HAP-1 (cell line): ENCODE data around the gene CDKAL1.
"Not testable (repeated sequence)": the region's sequence is repeated elsewhere in the genome, so short reads cannot be mapped to it uniquely, and the experiment has no call there.

Source experiments
- DNase-seq, 2 experiments: peaks; one replicate each; pipeline ENCODE4 v3.0.0-alpha.2; 2016 to 2020; ENCODE audit warnings: low spot score in 2 of 2
- H3K27me3 ChIP-seq: fragments of 250-450 bp; sonication (Bioruptor Pico); 2 replicates; pipeline ENCODE4 v1.5.1; 2020; ENCODE audit warnings: low read depth, mild to moderate bottlenecking, moderate library complexity
- H3K36me3 ChIP-seq: fragments of 250-450 bp; sonication (Bioruptor Pico); replicated peaks from 2 replicates; pipeline ENCODE4 v1.5.1; 2020; ENCODE audit warnings: mild to moderate bottlenecking
- H3K4me1 ChIP-seq: fragments of 250-450 bp; sonication (Bioruptor Pico); 2 replicates; pipeline ENCODE4 v1.5.1; 2020; ENCODE audit warnings: mild to moderate bottlenecking
- H3K4me3 ChIP-seq: fragments of 250-450 bp; sonication (Bioruptor Pico); 2 replicates; pipeline ENCODE4 v1.5.1; 2020; ENCODE audit warnings: mild to moderate bottlenecking, moderate library complexity
- H3K9me3 ChIP-seq: fragments of 250-450 bp; sonication (Bioruptor Pico); 2 replicates; pipeline ENCODE4 v1.5.1; 2020; ENCODE audit warnings: mild to moderate bottlenecking, moderate library complexity
- in situ Hi-C: fragments of 300-500 bp; cut with MboI; formaldehyde crosslinking; loops from 3 replicates; pipeline ENCODE4 v1.14.3; 2020; ENCODE audit warnings: low sequenced_read_pairs, inconsistent platforms, mixed read lengths

Gene CDKAL1

DNA sequence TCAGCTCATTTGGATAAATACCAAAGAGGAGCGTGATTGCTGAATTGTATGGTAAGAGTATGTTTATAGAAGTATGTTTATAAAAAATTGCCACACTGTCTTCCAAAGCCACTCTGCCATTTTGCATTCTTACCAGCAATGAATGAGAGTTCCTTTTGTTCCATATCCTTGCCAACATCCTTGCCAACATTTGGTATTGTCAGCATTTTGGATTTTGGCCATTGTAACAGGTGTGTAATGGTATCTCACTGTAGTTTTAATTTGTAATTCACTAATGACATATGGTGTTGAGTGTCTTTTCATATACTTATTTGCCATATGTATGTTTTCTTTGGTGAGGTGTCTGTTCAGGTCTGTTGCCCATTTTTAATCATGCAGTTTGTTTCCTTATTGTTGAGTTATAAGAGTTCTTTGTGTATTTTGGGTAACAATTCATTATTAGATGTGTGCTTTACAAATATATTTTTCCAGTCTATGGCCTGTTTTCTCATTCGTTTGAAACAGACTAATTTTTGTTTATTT lies 539.1 kb downstream of the CDKAL1 start:
- H3K4me3 ChIP-seq: no peak overlapping the region
- no peaks in the 10 kb centered on the region for H3K4me1 ChIP-seq
- no peaks in the 10 kb centered on the region for H3K9me3 ChIP-seq
- DNase-seq: no peak
- no peaks in the 10 kb centered on the region for H3K27me3 ChIP-seq
- in situ Hi-C loops: no loop called here
- H3K36me3 ChIP-seq: no peaks in the 10 kb centered on the region

DNA sequence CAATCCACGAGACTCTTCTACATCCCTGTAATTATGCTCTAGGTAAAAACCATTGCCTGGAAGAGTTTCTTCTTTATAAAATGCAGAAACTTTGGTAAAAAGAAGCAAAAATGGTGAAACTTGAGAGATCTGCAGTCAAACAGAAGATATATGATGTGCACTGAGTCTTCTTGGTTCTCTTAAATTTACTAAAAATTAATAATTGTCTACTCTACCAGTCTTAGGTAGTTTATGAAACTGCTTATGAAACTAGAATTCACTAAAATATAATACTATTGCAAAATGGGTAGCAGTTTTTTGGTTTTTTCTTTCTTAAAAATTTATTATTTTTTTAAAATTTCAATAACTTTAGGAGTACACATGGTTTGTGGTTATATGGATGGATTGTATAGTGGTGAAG lies 540.2 kb downstream of the CDKAL1 start:
- H3K27me3 ChIP-seq: no peaks in the 10 kb centered on the region
- DNase-seq: no peak
- in situ Hi-C loops: no loop called here

DNA sequence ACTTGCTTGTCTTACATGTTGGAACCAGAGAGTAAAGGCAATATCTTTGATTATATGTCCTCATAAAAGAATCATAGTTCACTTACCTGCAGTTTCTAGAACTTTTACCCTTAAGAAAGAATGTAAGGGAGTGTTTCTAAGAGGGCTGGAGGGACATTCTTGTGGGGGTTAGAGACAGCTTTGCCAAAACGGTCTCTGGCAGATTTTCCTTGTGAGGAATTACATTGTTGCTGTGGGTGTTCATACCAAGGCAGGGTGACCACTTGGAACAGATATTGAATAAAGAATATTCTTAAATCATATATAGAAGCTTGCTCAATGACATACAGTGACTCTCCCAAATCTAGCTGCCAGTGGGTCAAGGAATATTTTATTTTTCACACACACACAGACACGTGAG lies 541.7 kb downstream of the CDKAL1 start:
- Histone ChIP-seq H3K4me1 (no peaks in the 10 kb centered on the region), H3K27me3 (no peaks in the 10 kb centered on the region), H3K36me3 (no peaks in the 10 kb centered on the region), H3K4me3 (no peak overlapping the region), H3K9me3 (no peaks in the 10 kb centered on the region)
- DNase-seq: no peak
- in situ Hi-C loops: no loop called here

More for the DNA sequence above, 540.2 kb downstream of the CDKAL1 start:
- no peaks in the 10 kb centered on the region for H3K9me3 ChIP-seq
- no peaks in the 10 kb centered on the region for H3K4me1 ChIP-seq
- H3K4me3 ChIP-seq: no peak overlapping the region
- H3K36me3 ChIP-seq: no peaks in the 10 kb centered on the region

DNA sequence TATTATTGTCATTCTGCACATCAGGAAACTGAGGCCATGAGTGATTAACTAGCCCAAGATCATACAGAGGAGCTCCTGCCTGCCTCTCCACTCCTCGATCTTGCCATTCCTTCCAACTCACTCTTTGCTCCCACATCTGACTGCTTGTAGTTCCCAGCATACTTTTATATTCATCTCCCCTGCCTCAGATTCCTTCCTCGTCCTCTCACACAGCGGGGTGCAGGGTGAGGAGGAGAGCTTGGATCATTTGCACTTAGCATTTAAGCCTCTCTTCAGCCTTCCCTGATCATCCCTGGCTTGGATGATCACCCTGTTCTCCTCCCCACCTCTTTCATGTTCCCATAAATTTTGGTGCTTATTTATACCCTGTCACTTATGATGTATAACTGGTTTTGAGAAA lies 544.2 kb downstream of the CDKAL1 start:
- H3K4me3 ChIP-seq: no peak overlapping the region
- H3K36me3 ChIP-seq: no peaks in the 10 kb centered on the region
- no peak for DNase-seq
- in situ Hi-C loops: no loop called here
- no peaks in the 10 kb centered on the region for H3K4me1 ChIP-seq
- no peaks in the 10 kb centered on the region for H3K27me3 ChIP-seq
- H3K9me3 ChIP-seq: no peaks in the 10 kb centered on the region

DNA sequence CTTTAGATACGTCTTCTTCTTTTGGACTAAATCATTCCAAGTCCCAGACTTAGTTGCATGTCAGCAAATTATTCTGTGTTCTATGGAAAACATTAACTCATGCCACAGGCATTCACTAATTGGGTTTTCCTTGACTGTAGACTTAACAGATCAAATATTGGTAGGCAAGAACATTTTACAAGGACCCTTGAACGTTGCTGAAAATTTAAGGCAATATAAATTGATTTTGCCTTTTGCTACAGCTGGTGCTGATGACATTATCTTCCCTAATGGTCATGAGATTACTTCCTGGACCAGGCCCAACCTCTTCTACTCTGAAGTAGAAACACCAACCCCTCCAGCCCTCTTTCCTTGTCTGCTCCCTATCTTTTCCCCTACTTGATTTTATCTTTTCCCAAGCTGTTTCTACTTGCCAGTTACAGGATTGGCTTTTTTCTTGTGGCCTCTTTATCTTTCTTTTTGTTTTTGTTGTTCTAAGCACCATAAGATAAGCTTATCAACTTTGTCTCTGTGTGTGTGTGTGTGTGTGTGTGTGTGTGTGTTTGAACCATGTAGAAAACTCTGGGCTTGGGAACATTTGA lies 545.3 kb downstream of the CDKAL1 start:
- in situ Hi-C loops: no loop called here
- H3K9me3 ChIP-seq: no peaks in the 10 kb centered on the region
- no peaks in the 10 kb centered on the region for H3K27me3 ChIP-seq
- DNase-seq: no peak
- H3K36me3 ChIP-seq: no peaks in the 10 kb centered on the region
- H3K4me1 ChIP-seq: no peaks in the 10 kb centered on the region
- H3K4me3 ChIP-seq: no peak overlapping the region

DNA sequence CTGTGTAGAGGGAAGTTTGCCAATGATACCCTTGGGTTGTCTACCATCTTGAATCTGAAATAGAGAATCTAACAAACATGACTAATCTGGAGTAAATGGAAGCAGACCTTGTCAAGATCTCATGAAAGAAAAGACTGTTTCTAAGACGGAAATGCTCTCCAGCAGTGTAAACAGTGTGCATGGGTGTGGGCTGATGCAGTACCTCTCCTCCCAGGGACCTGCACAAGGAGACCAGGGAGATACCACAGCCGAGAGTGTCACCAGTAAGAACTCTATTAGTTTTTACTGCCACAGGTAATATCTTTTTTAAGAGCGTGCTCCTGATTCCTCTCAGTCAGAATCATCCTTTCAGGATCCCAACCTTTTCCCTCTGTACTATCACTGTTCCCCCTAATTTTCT lies 546.0 kb downstream of the CDKAL1 start:
- no peaks in the 10 kb centered on the region for H3K36me3 ChIP-seq
- no peak for DNase-seq
- H3K9me3 ChIP-seq: no peaks in the 10 kb centered on the region
- no peaks in the 10 kb centered on the region for H3K27me3 ChIP-seq
- no peaks in the 10 kb centered on the region for H3K4me1 ChIP-seq
- in situ Hi-C loops: no loop called here
- no peak overlapping the region for H3K4me3 ChIP-seq

DNA sequence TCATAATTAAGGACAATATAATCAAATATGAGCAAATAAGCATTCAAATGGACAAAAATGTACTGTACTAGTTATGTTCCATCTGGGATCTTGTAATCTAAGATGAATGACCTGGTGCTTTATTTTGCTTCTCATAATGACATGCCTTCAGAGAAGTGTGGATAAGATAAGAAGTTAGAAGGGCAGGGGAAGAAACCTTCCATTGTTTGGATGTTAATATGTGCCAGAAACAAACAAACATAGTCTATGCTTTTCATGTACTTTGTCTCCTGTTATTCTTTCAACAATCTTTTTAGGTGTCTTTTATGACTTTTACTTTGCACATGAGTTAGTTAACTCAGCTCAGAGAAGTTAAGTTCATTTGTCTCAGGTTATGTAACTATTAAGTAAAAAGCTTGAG lies 547.8 kb downstream of the CDKAL1 start:
- Histone ChIP-seq H3K4me1 (no peaks in the 10 kb centered on the region), H3K4me3 (no peak overlapping the region), H3K36me3 (no peaks in the 10 kb centered on the region), H3K9me3 (no peaks in the 10 kb centered on the region), H3K27me3 (no peaks in the 10 kb centered on the region)
- DNase-seq: no peak
- in situ Hi-C loops: no loop called here

DNA sequence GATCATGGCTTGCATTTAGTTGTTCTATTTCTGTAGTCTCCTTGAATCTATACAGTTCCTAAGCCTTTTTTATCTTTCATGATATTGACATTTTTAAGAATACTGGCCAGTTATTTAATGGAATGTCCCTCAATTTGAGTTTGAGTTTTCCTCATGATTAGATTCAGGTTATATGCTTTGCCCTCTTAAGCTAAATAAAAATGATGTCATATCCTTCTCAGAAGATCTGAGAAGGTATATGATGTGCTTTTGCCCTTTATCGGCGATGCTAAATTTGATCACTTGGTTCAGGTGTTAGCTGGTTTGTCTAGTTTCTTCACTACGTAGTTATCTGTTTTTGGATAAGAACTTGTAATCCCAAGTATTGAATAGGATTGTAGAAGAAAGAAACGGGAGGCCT lies 549.5 kb downstream of the CDKAL1 start:
- in situ Hi-C loops: no loop called here
- H3K36me3 ChIP-seq: no peaks in the 10 kb centered on the region
- H3K27me3 ChIP-seq: no peaks in the 10 kb centered on the region
- DNase-seq: no peak
- no peaks in the 10 kb centered on the region for H3K4me1 ChIP-seq
- H3K4me3 ChIP-seq: no peak overlapping the region
- no peaks in the 10 kb centered on the region for H3K9me3 ChIP-seq

DNA sequence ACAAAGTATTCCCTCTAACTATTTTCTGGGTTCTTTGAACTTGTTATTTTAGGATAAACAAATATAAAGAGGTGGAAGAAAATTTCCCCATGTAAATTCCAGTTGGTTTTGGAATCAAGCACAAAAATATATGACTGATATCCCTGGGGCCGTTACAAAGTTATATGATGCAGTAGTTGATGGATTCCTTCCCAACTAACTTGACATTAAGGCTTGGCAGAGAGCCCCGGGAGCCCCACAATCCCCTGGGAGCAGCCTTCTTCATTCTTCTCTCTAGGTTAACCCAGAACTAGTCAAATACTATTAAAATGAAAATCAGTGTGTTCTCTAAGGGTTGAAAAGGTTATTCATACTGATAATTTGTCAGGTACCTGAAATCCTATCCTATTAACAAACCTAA lies 550.4 kb downstream of the CDKAL1 start:
- DNase-seq: no peak

DNA sequence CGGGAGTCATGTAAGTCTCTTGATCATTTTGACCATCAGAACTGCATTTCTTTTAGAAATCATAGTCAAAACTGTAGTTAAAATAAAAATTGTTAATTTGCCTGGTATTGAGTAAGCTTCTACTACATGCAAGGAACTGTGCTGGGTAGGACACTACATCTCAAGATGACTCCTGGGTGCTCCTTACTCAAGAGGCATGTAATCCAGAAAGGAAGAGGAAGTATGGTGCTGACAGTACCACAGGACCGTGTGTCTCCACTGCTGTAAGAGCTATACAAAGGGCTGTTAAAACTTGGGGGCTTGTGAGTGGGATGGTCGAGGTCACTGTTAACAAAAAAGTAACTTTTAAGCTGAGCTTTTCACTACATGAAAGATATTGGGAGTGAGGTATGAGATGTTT lies 551.0 kb downstream of the CDKAL1 start:
- H3K4me3 ChIP-seq: no peak overlapping the region
- H3K9me3 ChIP-seq: no peaks in the 10 kb centered on the region
- in situ Hi-C loops: no loop called here
- H3K27me3 ChIP-seq: no peaks in the 10 kb centered on the region
- no peaks in the 10 kb centered on the region for H3K4me1 ChIP-seq
- DNase-seq: no peak
- no peaks in the 10 kb centered on the region for H3K36me3 ChIP-seq

More for the DNA sequence above, 550.4 kb downstream of the CDKAL1 start:
- Histone ChIP-seq H3K27me3 (no peaks in the 10 kb centered on the region), H3K9me3 (no peaks in the 10 kb centered on the region), H3K4me1 (no peaks in the 10 kb centered on the region), H3K36me3 (no peaks in the 10 kb centered on the region), H3K4me3 (no peak overlapping the region)
- in situ Hi-C loops: no loop called here

DNA sequence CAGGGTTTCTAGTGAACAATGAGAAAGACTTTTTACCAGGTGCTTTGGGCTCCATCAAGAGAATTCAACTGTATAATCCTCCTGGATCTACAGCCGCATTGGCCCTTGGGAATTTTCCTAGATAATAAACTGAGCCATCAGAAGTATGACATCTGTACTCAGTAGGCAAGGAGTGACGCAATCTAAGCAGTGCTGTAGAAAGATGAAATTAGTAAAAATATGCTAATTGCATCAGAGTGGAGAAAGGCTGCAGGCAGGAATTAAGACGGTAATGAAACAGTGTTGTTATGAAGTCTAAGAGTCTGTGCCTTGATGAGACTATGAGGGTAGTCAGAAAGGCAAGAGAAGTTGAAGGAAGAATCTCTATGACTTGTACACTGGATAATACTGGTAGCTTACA lies 551.4 kb downstream of the CDKAL1 start:
- no peak overlapping the region for H3K4me3 ChIP-seq

DNA sequence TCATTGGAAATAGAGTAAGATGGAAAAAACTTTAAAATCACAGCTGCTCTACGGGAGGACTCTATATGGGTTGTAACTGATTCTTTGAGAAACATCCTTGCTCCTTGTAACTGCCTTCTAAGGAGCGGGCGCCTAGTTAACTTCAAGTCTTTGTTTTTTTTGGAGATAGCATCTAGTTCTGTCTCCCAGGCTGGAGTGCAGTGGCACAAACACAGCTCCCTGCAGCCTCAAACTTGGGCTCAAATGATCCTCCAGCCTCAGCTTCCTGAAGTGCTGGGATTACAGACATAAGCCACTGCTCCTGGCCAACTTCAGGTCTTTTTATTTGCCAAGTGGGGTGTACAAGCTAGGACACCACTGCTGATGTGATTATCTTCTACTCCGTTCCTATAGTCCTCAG lies 552.9 kb downstream of the CDKAL1 start:
- no peaks in the 10 kb centered on the region for H3K36me3 ChIP-seq
- no peaks in the 10 kb centered on the region for H3K9me3 ChIP-seq
- H3K27me3 ChIP-seq: no peaks in the 10 kb centered on the region
- in situ Hi-C loops: no loop called here
- H3K4me3 ChIP-seq: no peak overlapping the region
- no peak for DNase-seq
- H3K4me1 ChIP-seq: no peaks in the 10 kb centered on the region

More for the DNA sequence above, 551.4 kb downstream of the CDKAL1 start:
- Histone ChIP-seq H3K4me1 (no peaks in the 10 kb centered on the region), H3K27me3 (no peaks in the 10 kb centered on the region), H3K36me3 (no peaks in the 10 kb centered on the region), H3K9me3 (no peaks in the 10 kb centered on the region)
- DNase-seq: no peak
- in situ Hi-C loops: no loop called here

DNA sequence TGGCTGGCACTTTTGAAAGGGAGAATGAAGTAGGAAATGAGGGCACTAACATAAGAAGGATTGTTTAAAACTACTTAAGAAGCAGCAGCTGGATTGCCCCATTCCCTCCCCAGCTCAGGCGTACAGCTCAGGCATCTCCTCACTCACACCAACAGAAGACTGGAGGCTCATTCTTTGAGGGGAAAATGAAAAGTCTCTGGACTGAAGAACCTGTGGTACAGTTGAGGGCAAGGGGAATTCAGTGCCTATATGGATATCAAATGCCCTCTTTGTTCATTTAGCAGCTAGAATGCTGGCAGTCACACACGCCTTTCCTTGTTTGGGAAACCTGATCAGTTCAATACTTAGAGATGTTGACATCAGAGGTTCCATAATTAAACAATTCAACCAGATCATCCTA lies 557.2 kb downstream of the CDKAL1 start:
- no peaks in the 10 kb centered on the region for H3K9me3 ChIP-seq
- H3K4me1 ChIP-seq: no peaks in the 10 kb centered on the region
- no peak for DNase-seq
- no peaks in the 10 kb centered on the region for H3K36me3 ChIP-seq
- no peak overlapping the region for H3K4me3 ChIP-seq
- H3K27me3 ChIP-seq: no peaks in the 10 kb centered on the region
- in situ Hi-C loops: no loop called here

DNA sequence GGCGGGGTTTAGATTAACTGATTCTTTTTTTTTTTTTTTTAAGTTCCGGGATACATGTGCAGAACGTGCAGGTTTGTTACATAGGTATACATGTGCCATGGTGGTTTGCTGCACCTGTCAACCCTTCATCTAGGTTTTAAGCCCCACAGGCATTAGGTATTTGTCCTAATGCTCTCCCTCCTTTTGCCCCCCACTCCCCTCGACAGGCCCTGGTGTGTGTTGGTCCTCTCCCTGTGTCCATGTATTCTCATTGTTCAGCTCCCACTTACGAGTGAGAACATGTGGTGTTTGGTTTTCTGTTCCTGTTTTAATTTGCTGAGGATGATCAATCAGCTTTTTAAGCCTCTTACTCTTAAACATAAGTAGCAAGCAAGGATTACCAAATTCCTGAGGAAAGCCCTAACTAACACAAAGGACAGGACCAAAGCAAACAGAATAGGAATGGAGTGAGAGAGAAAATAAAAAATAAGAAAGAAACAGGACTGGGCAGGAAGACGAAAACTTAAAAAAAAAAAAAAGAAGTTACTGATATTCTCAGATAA lies 558.0 kb downstream of the CDKAL1 start:
- in situ Hi-C loops, DNase-seq, H3K9me3 ChIP-seq, H3K27me3 ChIP-seq, H3K36me3 ChIP-seq, H3K4me1 ChIP-seq, H3K4me3 ChIP-seq: not testable (repeated sequence)

DNA sequence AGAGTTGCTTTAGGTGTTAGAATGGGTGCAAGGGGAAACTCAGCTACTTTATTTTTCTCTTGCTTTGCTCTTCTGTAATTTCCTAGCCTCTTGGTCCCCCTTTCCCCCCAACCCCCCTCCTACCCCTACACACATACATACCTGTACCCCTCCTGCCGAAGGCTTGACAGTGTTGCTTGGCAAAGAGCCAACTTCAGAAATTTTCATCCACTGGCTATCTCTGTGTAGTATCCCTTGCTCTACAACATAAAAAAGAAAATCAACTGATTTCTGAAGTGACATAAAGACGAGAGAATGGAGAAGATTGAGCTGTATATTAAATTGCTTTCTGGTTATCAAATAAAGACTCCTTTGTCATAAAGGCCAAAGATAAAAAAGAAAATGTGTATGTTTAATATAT lies 561.2 kb downstream of the CDKAL1 start:
- Histone ChIP-seq H3K36me3 (no peaks in the 10 kb centered on the region), H3K27me3 (no peaks in the 10 kb centered on the region), H3K4me1 (peaks cover 18% of the 10 kb centered on the region), H3K9me3 (no peaks in the 10 kb centered on the region), H3K4me3 (no peak overlapping the region)
- in situ Hi-C loops: no loop called here
- no peak for DNase-seq
